Measurements from ENCODE around the gene SETD5.

SETD5 gene

GRCh38 chr3:9377981-9378380 is 19.4 kb upstream of the SETD5 start:
- Histone ChIP-seq H3K79me2 (ENCODE audit: control insufficient read depth, low read length) (0 out of 2 replicates have a peak, but pooled peaks cover 5% of the 10 kb centered on the region), H3K27me3 (ENCODE audit: control insufficient read depth, low read length) (no peaks in the 10 kb centered on the region), H4K20me1 (ENCODE audit: control insufficient read depth, insufficient read depth, low read depth, low read length) (no peaks in the 10 kb centered on the region), H3K9me3 (ENCODE audit: control insufficient read depth, insufficient read depth, low read length) (no peaks in the 10 kb centered on the region), H3K27ac (ENCODE audit: low read depth, low read length) (no peak overlapping the region), H3K4me2 (ENCODE audit: low read length) (no peak overlapping the region), H3K36me3 (ENCODE audit: control insufficient read depth, low read length) (peaks cover 86% of the 10 kb centered on the region), H3K4me1 (ENCODE audit: control insufficient read depth, low read length) (0 out of 2 replicates have a peak, but pooled peaks cover 3% of the 10 kb centered on the region), H3F3A (ENCODE audit: control insufficient read depth, insufficient read depth) (peaks cover 23% of the 10 kb centered on the region), H3K4me3 (ENCODE audit: low read length) (no peak overlapping the region), H3K9me2 (replicated peaks; ENCODE audit: control insufficient read depth, low read length) (no peaks in the 10 kb centered on the region)
- TF ChIP-seq CTCF (IDR thresholded peaks at IDR 0.05; ENCODE audit: low read depth, low read length, poor library complexity, severe bottlenecking): no peak
- TF ChIP-seq EZH2phosphoT487 (IDR thresholded peaks at IDR 0.05; ENCODE audit: borderline replicate concordance, low read length): no peak

GRCh38 chr3:9379327-9379726 is 18.1 kb upstream of the SETD5 start:
- Histone ChIP-seq H3K4me3 (ENCODE audit: low read length) (no peak overlapping the region), H3K79me2 (ENCODE audit: control insufficient read depth, low read length) (no peaks in the 10 kb centered on the region), H3K9me3 (ENCODE audit: control insufficient read depth, insufficient read depth, low read length) (no peaks in the 10 kb centered on the region), H4K20me1 (ENCODE audit: control insufficient read depth, insufficient read depth, low read depth, low read length) (no peaks in the 10 kb centered on the region; the same call in 1 of the 2 replicates), H3K27ac (ENCODE audit: low read depth, low read length) (no peak overlapping the region), H3K36me3 (ENCODE audit: control insufficient read depth, low read length) (peaks cover 87% of the 10 kb centered on the region), H3K4me1 (ENCODE audit: control insufficient read depth, low read length) (no peaks in the 10 kb centered on the region), H3F3A (ENCODE audit: control insufficient read depth, insufficient read depth) (peaks cover 36% of the 10 kb centered on the region), H3K9me2 (replicated peaks; ENCODE audit: control insufficient read depth, low read length) (no peaks in the 10 kb centered on the region), H3K27me3 (ENCODE audit: control insufficient read depth, low read length) (no peaks in the 10 kb centered on the region), H3K4me2 (ENCODE audit: low read length) (no peak overlapping the region)
- no peak for TF ChIP-seq CTCF (IDR thresholded peaks at IDR 0.05; ENCODE audit: low read depth, low read length, poor library complexity, severe bottlenecking)
- TF ChIP-seq EZH2phosphoT487 (IDR thresholded peaks at IDR 0.05; ENCODE audit: borderline replicate concordance, low read length): no peak

DNA sequence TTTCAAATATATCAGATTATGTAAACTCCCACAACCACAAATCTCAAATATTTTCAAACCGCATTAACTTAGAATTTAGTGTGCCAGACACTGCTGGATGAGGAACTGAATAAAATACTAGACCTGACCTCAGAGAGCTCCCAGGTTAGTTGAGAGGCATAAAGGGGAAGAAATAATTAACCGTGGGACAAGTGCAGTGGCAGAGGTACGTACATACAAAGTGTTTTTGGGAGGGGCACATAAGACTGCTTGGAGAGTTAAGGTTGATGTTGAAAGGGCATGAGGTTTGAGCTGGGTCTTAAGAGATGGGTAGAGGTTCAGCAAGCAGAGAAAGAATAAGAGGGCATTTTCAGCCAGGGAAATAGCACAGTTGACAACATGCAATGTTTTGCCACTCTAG is 17.4 kb upstream of the SETD5 start:
- no peak overlapping the region for H3K4me2 ChIP-seq (ENCODE audit: low read length)
- H3K79me2 ChIP-seq (ENCODE audit: control insufficient read depth, low read length): no peaks in the 10 kb centered on the region
- no peaks in the 10 kb centered on the region; the same call in 1 of the 2 replicates for H4K20me1 ChIP-seq (ENCODE audit: control insufficient read depth, insufficient read depth, low read depth, low read length)
- H3K27me3 ChIP-seq (ENCODE audit: control insufficient read depth, low read length): no peaks in the 10 kb centered on the region
- no peaks in the 10 kb centered on the region for H3K9me3 ChIP-seq (ENCODE audit: control insufficient read depth, insufficient read depth, low read length)
- no peaks in the 10 kb centered on the region for H3K9me2 ChIP-seq (replicated peaks; ENCODE audit: control insufficient read depth, low read length)
- TF ChIP-seq EZH2phosphoT487 (IDR thresholded peaks at IDR 0.05; ENCODE audit: borderline replicate concordance, low read length): no peak
- TF ChIP-seq CTCF (IDR thresholded peaks at IDR 0.05; ENCODE audit: low read depth, low read length, poor library complexity, severe bottlenecking): no peak
- no peak overlapping the region for H3K27ac ChIP-seq (ENCODE audit: low read depth, low read length)
- no peaks in the 10 kb centered on the region for H3K4me1 ChIP-seq (ENCODE audit: control insufficient read depth, low read length)
- H3K4me3 ChIP-seq (ENCODE audit: low read length): no peak overlapping the region
- peaks cover 41% of the 10 kb centered on the region for H3F3A ChIP-seq (ENCODE audit: control insufficient read depth, insufficient read depth)
- peaks cover 87% of the 10 kb centered on the region for H3K36me3 ChIP-seq (ENCODE audit: control insufficient read depth, low read length)

Data from DOHH2 (cell line).